ENCODE data around the gene ZBTB26.
A peak's percentile ranks its signal among the peaks of the same experiment; 100 is the strongest.

GRCh38 chr9:122931226-122932121 is at the start of gene ZBTB26:
- TF ChIP-seq, protein P1, sequence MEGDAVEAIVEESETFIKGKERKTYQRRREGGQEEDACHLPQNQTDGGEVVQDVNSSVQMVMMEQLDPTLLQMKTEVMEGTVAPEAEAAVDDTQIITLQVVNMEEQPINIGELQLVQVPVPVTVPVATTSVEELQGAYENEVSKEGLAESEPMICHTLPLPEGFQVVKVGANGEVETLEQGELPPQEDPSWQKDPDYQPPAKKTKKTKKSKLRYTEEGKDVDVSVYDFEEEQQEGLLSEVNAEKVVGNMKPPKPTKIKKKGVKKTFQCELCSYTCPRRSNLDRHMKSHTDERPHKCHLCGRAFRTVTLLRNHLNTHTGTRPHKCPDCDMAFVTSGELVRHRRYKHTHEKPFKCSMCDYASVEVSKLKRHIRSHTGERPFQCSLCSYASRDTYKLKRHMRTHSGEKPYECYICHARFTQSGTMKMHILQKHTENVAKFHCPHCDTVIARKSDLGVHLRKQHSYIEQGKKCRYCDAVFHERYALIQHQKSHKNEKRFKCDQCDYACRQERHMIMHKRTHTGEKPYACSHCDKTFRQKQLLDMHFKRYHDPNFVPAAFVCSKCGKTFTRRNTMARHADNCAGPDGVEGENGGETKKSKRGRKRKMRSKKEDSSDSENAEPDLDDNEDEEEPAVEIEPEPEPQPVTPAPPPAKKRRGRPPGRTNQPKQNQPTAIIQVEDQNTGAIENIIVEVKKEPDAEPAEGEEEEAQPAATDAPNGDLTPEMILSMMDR (IDR thresholded peaks at IDR 0.05): no peak
- TF ChIP-seq POLR2A (IDR thresholded peaks at IDR 0.05): peak; percentile 41 to 80 (median 71)

All from body of pancreas (tissue), 4 donors.